ENCODE measurements around the gene PRXL2B.

The PRXL2B gene

DNA sequence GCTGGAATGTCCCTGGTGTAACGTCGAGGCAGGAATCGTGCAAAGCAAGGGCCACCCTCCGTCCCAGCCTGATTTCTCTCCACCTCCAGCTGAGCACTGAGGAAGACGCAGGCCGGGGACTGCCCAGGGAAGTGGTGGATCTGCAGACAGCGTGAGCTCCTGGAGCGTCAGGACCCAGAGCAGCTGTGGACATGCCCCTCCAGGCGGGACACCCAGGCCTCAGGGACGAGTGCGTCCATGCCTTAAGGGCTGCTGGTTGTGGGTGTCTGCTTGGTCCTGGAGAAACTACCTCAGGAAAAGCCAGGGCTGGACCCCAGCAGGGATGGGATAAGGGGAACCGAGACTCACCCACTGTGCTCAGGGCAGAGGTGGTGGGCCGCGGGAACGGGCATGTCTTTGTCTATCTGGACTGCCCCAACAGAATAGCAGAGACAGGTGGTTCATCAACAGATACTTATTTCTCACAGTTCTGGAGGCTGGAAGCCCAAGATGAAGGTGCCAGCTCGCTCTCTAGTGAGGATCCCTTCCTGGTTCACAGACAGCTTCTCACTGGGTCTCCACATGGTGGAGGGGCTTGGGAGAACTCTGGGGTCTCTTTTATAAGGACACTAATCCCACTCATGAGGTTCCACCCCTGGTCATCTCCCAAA, 52.0 kb downstream of the PRXL2B start:
- DNase-seq = no peak

GRCh38 chr1:2639203-2639602, 52.6 kb downstream of the PRXL2B start:
- no peak for DNase-seq

GRCh38 chr1:2639607-2640521, 53.3 kb downstream of the PRXL2B start:
- DNase-seq = no peak

DNA sequence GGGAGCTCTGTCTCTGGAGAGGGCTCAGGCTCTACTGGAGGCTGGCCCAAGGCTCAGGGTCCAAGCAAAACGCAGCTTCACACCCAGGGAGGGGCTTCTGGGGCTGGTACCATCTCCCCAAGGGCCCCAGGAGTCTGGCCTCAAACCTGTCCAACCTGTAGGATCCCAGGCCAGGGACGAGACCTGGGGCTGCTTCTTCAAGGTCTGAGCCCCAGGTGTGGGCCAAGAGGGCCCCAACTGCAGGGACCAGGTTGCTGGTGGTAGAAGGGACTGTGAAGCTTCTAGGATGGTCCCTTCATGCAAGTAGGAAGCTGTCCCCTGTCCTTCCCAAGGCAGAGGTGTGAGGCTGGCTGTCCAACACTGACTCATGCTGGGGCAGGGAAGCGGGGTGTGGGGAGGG, 54.0 kb downstream of the PRXL2B start:
- DNase-seq = no peak
